Esophagus squamous epithelium (tissue), 4 donors: ENCODE measurements around the gene HVCN1.

Experiments
- POLR2A ChIP-seq, 4 donors: fragments of 450-650 bp; IDR thresholded peaks; one replicate each; pipeline ENCODE4 v1.6.1; 2017; ENCODE audit warnings: antibody characterized with exemption in 4 of 4, mild to moderate bottlenecking in 4 of 4, moderate library complexity in 3 of 4
- TF ChIP-seq, protein P1 (sequence below), 6 experiments: fragments of 450-650 bp in 4 of 6; fragments of 200-600 bp in 2 of 6; sonication (generic) in 2 of 6; IDR thresholded peaks; one replicate each; pipeline ENCODE4 v1.5.1; 2016 to 2019; ENCODE audit warnings: antibody characterized with exemption in 6 of 6, mild to moderate bottlenecking in 4 of 6, moderate library complexity in 4 of 6

DNA sequence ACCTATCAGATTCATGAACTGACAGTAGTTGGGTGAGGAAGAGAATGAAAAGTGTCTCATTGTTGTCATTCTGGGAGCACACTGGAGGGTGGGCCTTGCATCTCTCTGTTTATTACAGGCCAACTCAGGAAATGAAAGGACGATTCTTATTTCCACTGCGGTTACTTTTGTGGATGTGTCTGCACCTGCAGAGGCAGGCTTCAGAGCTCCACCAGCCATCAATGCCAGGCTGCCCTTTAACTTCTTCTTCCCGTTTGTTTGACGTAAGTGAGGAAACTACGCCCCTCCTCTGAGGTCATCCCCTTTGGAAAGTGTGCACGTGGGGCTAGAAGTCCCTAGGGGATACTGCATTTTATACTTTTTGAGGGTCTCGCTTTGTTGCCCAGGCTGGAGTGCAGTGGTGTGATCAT lies 41.3 kb downstream of the HVCN1 start:
- TF ChIP-seq POLR2A (IDR thresholded peaks at IDR 0.05) = no peak
- TF ChIP-seq, protein P1, sequence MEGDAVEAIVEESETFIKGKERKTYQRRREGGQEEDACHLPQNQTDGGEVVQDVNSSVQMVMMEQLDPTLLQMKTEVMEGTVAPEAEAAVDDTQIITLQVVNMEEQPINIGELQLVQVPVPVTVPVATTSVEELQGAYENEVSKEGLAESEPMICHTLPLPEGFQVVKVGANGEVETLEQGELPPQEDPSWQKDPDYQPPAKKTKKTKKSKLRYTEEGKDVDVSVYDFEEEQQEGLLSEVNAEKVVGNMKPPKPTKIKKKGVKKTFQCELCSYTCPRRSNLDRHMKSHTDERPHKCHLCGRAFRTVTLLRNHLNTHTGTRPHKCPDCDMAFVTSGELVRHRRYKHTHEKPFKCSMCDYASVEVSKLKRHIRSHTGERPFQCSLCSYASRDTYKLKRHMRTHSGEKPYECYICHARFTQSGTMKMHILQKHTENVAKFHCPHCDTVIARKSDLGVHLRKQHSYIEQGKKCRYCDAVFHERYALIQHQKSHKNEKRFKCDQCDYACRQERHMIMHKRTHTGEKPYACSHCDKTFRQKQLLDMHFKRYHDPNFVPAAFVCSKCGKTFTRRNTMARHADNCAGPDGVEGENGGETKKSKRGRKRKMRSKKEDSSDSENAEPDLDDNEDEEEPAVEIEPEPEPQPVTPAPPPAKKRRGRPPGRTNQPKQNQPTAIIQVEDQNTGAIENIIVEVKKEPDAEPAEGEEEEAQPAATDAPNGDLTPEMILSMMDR (IDR thresholded peaks at IDR 0.05) = no peak
